Measurements from ENCODE around the gene XRCC4. TPM values are rescaled to one million over a fixed set of nuclear protein-coding genes. Genes with fewer than 3 reads are reported as not detected.

Gene XRCC4
- total RNA-seq, 1 experiment from 2014 or later: 13.8 TPM

- Histone ChIP-seq H3F3A (ENCODE audit: low read length, unreplicated experiment) (no peaks in the 10 kb centered on the region), H4K20me1 (ENCODE audit: low read length) (no peaks in the 10 kb centered on the region), H3K4me1 (ENCODE audit: insufficient read depth, low read length) (no peaks in the 10 kb centered on the region), H3K9me2 (replicated peaks; ENCODE audit: low read length) (no peaks in the 10 kb centered on the region), H3K79me2 (ENCODE audit: low read length) (no peaks in the 10 kb centered on the region), H3K27me3 (ENCODE audit: low read length) (no peaks in the 10 kb centered on the region), H3K9me3 (ENCODE audit: low read length) (no peaks in the 10 kb centered on the region), H2AFZ (ENCODE audit: low read length) (no peak overlapping the region), H3K36me3 (ENCODE audit: low read depth, low read length) (no peaks in the 10 kb centered on the region), H3K9ac (ENCODE audit: low read length) (no peak overlapping the region), H3K4me3 (ENCODE audit: low read length) (no peak overlapping the region), H3K27ac (ENCODE audit: low read length) (no peak overlapping the region), H3K4me2 (ENCODE audit: low read length) (no peak overlapping the region)
- intact Hi-C loops (cut with micrococcal nuclease): no loop called here
- DNase-seq: no peak
- POLR2A ChIA-PET (ENCODE audit: unreplicated experiment): interaction anchor here (0.6 kb wide), 1 partner anchor 647 kb away, joined by 8 read pairs; no protein-coding TSS in a partner anchor
- CTCF ChIA-PET: no interaction called here
- no TSS peak for BruUV-seq (replicated peaks)
- ATAC-seq: no peak
- no peak for TF ChIP-seq EZH2phosphoT487 (IDR thresholded peaks at IDR 0.05; ENCODE audit: borderline replicate concordance, low read length)
- TF ChIP-seq, protein P1, sequence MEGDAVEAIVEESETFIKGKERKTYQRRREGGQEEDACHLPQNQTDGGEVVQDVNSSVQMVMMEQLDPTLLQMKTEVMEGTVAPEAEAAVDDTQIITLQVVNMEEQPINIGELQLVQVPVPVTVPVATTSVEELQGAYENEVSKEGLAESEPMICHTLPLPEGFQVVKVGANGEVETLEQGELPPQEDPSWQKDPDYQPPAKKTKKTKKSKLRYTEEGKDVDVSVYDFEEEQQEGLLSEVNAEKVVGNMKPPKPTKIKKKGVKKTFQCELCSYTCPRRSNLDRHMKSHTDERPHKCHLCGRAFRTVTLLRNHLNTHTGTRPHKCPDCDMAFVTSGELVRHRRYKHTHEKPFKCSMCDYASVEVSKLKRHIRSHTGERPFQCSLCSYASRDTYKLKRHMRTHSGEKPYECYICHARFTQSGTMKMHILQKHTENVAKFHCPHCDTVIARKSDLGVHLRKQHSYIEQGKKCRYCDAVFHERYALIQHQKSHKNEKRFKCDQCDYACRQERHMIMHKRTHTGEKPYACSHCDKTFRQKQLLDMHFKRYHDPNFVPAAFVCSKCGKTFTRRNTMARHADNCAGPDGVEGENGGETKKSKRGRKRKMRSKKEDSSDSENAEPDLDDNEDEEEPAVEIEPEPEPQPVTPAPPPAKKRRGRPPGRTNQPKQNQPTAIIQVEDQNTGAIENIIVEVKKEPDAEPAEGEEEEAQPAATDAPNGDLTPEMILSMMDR (conservative IDR thresholded peaks at IDR 0.05; ENCODE audit: low read depth, low read length): no peak
- no peak for TF ChIP-seq EZH2 (IDR thresholded peaks at IDR 0.05; ENCODE audit: low read length, unreplicated experiment)
These were observed 43.3 kb upstream of the XRCC4 start for GRCh38 chr5:83034036-83034435.

- Histone ChIP-seq H3F3A (ENCODE audit: low read length, unreplicated experiment) (no peaks in the 10 kb centered on the region), H3K4me1 (ENCODE audit: insufficient read depth, low read length) (no peaks in the 10 kb centered on the region), H3K36me3 (ENCODE audit: low read depth, low read length) (no peaks in the 10 kb centered on the region), H3K9me2 (replicated peaks; ENCODE audit: low read length) (no peaks in the 10 kb centered on the region), H3K27ac (ENCODE audit: low read length) (no peak overlapping the region), H3K79me2 (ENCODE audit: low read length) (no peaks in the 10 kb centered on the region), H4K20me1 (ENCODE audit: low read length) (no peaks in the 10 kb centered on the region), H3K9ac (ENCODE audit: low read length) (no peak overlapping the region), H3K9me3 (ENCODE audit: low read length) (no peaks in the 10 kb centered on the region), H3K27me3 (ENCODE audit: low read length) (no peaks in the 10 kb centered on the region), H3K4me2 (ENCODE audit: low read length) (no peak overlapping the region), H2AFZ (ENCODE audit: low read length) (no peak overlapping the region), H3K4me3 (ENCODE audit: low read length) (no peak overlapping the region)
- ATAC-seq (no peak), DNase-seq (no peak)
- no TSS peak for BruUV-seq (replicated peaks)
- TF ChIP-seq EZH2 (IDR thresholded peaks at IDR 0.05; ENCODE audit: low read length, unreplicated experiment) (no peak), EZH2phosphoT487 (IDR thresholded peaks at IDR 0.05; ENCODE audit: borderline replicate concordance, low read length) (no peak)
- TF ChIP-seq, protein P1 (conservative IDR thresholded peaks at IDR 0.05; ENCODE audit: low read depth, low read length): no peak
- intact Hi-C loops (cut with micrococcal nuclease): no loop called here
- POLR2A ChIA-PET (ENCODE audit: unreplicated experiment): no interaction called here
- CTCF ChIA-PET: no interaction called here
These were observed 42.7 kb upstream of the XRCC4 start for GRCh38 chr5:83034528-83035207.

GRCh38 chr5:83035373-83036100, 41.8 kb upstream of the XRCC4 start:
- ChIA-PET CTCF (no interaction called here), POLR2A (ENCODE audit: unreplicated experiment) (no interaction called here)
- intact Hi-C loops (cut with micrococcal nuclease): no loop called here
- no peaks in the 10 kb centered on the region for H3K9me3 ChIP-seq (ENCODE audit: low read length)
- no peaks in the 10 kb centered on the region for H3K36me3 ChIP-seq (ENCODE audit: low read depth, low read length)
- DNase-seq (no peak), ATAC-seq (no peak)
- H3K9me2 ChIP-seq (replicated peaks; ENCODE audit: low read length): no peaks in the 10 kb centered on the region
- H2AFZ ChIP-seq (ENCODE audit: low read length): no peak overlapping the region
- H3K27me3 ChIP-seq (ENCODE audit: low read length): no peaks in the 10 kb centered on the region
- no peaks in the 10 kb centered on the region for H3F3A ChIP-seq (ENCODE audit: low read length, unreplicated experiment)
- H3K4me3 ChIP-seq (ENCODE audit: low read length): no peak overlapping the region
- BruUV-seq (replicated peaks): no TSS peak
- H4K20me1 ChIP-seq (ENCODE audit: low read length): no peaks in the 10 kb centered on the region
- no peak overlapping the region for H3K9ac ChIP-seq (ENCODE audit: low read length)
- no peak overlapping the region for H3K27ac ChIP-seq (ENCODE audit: low read length)
- no peak for TF ChIP-seq EZH2phosphoT487 (IDR thresholded peaks at IDR 0.05; ENCODE audit: borderline replicate concordance, low read length)
- no peak for TF ChIP-seq EZH2 (IDR thresholded peaks at IDR 0.05; ENCODE audit: low read length, unreplicated experiment)
- TF ChIP-seq, protein P1 (conservative IDR thresholded peaks at IDR 0.05; ENCODE audit: low read depth, low read length): no peak
- H3K4me1 ChIP-seq (ENCODE audit: insufficient read depth, low read length): no peaks in the 10 kb centered on the region
- no peaks in the 10 kb centered on the region for H3K79me2 ChIP-seq (ENCODE audit: low read length)
- H3K4me2 ChIP-seq (ENCODE audit: low read length): no peak overlapping the region
